ENCODE results near the gene PTGDS.

Gene PTGDS

DNA sequence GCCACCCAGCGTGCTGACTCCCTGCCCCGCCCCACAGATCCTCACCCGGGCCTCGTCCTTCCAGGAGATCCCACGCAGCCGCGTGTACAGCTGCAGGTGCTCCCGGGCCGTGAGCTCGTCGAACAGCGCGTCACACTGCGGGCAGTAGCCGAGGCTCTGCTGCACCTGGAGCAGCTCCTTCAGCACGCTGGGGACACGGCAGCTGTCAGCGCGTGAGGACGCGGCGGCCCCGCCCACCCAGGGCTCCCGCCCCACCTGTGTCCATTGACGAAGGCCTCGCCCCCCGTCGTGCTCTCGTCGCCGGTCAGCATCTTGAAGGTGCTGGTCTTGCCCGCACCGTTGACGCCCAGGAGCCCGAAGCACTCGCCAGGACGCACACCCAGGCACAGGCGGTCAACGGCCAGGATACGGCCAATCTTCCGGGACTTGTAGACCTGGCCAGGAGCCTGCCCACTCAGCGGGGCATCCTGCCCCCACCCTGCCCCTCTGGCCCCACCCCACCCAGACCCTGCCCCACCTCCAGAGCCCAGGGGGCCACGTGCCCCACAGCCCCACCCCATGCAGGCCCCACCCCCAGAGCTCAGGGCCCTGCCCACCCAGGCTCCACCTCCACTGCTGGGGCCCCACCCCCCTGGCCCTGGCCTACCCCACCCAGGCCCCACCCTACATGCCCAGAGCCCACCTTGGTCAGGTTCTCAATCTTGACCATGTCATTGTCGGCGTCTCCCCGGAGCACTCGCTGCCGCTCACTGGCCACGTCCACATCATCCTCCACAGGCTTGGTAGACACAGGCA is 32.8 kb downstream of the PTGDS start:
- no peak for DNase-seq (ENCODE audit: low spot score)

DNA sequence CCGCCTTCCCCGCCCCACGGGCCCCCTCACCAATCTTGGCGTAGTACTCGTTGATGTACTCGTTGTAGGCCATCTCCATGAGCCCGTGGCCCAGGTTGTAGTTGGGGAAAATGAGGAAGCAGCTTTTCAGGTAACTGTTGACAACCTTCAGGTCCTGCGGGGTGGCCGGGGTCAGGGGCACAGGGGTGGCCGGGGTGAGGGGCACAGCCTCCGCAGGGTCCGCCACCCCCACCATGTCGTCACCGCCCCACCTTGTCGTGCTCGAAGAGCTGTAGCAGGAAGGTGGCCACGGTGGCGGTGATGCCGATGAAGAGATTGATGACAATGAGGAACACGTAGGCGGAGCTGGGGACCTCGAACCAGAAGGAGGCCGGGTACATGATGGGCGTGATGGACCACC is 33.9 kb downstream of the PTGDS start:
- no peak for DNase-seq (ENCODE audit: low spot score)

DNA sequence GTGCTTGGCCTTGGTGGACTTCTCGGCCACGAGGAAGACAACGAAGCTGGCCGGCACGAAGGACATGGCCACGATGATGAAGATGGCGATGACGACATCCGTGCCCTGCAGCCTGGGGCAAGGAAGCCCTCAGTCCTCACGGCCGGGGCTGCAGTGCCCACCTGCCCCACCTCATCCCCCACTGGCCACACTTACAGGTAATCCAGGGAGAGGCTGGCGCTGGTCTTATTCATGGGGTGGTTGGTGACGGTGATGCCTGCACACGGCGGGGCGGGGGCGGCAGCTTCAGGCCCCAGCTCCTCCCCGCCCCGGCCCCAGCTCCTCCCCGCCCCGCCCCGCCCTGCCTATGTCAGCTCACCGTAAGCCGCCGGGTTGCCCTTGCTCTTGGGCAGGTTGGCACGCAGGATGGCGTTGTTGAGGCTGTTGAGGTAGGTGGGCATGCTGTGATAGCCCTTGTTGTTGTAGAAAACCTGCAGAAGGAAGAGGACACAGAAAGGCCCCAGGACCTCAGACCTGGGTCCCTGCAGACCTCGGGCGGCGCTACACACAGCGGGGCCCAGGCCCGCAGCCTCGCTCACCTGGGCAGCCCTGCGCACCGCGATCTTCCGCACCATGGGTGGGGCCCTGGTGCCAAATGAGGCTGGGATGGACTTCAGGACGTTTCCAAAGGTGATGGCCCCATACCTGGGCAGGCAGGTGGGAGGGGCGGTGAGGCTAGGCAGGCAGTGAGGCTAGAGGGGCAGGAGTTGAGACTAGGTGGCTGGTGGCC is 34.8 kb downstream of the PTGDS start:
- DNase-seq (ENCODE audit: low spot score), result no peak

- DNase-seq (ENCODE audit: low spot score), result no peak
Measured at GRCh38 chr9:137012694-137013570, 35.6 kb downstream of the PTGDS start.

- DNase-seq (ENCODE audit: low spot score), result no peak
Measured at GRCh38 chr9:137013571-137013940, 36.3 kb downstream of the PTGDS start.

DNA sequence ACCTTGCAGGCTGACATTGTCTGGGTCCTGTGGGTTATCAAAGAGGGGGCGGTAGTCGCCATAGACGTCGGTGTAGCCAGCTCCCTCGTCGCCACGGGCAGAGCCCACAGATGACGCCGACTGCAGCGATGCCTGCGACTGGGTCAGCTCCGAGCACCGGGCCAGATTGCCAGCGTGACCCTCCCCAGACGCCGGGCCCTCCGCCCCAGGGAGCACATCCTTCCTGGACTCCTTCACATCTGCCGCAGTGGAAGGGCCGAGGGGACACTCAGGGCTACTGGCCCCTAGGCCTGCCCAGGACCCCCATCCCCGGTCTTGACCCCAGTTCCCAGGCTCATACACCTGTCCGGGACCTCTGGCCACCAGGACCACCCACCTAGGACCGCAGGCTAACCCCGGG is 36.9 kb downstream of the PTGDS start:
- DNase-seq (ENCODE audit: low spot score), result no peak

GRCh38 chr9:137014776-137015539 is 37.7 kb downstream of the PTGDS start:
- DNase-seq (ENCODE audit: low spot score), result no peak

GRCh38 chr9:137015540-137015930 is 38.2 kb downstream of the PTGDS start:
- DNase-seq (ENCODE audit: low spot score), result no peak

DNA sequence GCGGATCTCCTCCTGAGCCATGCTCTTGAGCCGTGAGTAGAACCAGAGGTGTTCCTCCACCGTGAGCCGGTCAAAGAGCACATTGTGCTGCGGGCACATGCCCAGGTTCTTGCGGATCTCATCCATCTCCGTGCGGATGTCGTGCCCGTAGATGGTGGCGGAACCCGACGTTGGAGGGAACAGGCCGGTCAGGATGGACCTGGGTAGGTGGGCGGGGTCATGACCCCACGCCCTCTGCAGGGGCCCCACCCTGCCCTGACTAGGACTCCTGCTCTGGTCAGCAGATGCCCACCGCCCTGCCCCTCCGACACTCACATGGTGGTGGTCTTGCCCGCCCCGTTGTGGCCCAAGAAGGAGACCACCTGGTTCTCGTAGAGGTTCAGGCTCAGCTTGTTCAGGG is 38.7 kb downstream of the PTGDS start:
- DNase-seq (ENCODE audit: low spot score), result no peak

GRCh38 chr9:137016436-137016835 is 39.1 kb downstream of the PTGDS start:
- DNase-seq (ENCODE audit: low spot score), result no peak

DNA sequence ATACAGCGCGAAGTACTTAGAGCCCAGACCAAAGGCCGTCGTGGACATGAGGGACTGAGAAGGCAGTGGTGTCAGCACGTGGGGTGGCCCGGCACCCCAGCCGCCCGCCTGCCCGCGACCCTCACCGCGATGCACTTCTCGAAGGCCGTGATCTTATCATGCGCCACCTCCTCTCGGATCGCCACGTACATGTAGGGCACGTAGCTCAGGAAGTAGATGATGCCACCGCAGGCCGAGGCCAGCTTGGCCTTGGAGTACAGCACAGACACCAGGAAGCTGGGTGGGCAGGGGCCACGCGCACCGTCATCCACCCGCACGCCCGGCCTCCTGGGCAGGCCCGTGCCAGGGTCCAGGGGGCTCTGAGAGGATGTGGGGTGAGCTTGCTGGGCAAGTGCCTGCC is 39.8 kb downstream of the PTGDS start:
- no peak for DNase-seq (ENCODE audit: low spot score)

- no peak for DNase-seq (ENCODE audit: low spot score)
Measured at GRCh38 chr9:137017791-137018497, 40.6 kb downstream of the PTGDS start.

DNA sequence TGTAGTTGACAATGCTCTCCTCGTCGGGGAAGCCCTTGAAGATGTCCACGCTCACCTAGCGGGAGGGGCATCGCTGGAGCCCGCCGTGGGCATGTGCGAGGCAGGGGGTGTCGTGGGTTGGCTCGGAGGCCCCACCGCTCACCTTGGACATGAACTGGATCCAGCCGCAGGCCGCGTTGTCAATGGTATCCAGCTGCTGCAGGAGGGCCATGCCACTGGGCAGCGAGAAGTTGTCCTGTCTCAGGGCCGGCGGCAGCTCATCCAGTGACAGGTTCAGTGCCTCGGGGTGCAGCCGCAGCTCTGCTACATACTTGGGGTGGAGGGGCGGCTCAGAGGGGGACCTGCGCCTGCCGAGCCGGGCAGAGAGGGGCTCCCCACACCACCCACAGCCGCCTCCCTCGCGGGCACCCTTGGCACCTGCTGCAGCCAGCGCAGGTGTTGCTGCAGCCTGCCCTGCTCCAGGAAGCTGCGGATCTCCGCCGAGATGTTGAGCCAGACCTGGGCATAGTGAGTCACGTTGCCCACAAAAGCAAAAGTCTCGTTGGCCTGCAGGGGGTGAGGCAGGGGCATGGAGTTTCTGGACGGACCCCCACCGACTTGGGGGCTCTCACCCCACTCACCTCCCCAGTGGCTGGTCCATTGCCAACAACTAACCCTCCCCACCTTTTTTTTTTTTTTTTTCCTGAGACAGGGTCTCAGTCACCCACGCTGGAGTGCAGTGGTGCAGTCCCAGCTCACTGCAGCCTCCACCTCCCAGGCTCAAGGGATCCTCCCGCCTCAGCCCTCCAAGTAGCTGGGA is 41.7 kb downstream of the PTGDS start:
- no peak for DNase-seq (ENCODE audit: low spot score)

GRCh38 chr9:137019891-137020683 is 42.8 kb downstream of the PTGDS start:
- no peak for DNase-seq (ENCODE audit: low spot score)

GRCh38 chr9:137020771-137021567 is 43.7 kb downstream of the PTGDS start:
- no peak for DNase-seq (ENCODE audit: low spot score)

- DNase-seq (ENCODE audit: low spot score), result no peak
Measured at GRCh38 chr9:137021568-137021978, 44.3 kb downstream of the PTGDS start.

DNA sequence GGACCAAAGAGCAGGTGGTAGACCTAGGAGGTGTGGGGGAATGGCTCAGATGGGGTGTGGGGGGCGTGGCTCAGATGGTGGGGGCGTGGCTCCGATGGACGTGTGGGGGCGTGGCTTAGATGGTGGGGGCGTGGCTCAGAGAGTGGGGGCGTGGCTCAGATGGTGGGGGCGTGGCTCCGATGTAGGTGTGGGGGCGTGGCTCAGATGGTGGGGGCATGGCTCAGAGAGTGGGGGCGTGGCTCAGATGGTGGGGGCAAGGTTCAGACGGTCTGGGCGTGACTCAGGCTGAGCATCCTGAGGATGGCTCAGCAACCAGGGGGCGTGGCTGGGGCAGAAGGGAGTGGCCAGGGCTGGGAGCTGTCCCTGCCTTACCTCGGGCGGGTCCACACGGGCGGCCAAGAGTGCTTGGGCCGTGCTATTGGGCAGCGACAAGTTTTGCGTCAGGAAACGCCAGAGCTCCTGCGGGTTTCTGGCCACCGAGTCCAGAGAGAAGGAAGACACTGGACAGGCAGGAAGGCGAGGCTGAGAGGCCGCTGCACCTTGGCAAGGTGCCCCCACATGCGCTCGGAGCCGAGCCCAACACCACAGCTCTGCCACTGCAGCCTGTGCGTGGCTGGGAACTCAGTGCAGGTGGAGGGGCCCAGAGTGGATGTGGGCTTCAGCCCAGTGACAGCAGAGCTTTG is 44.8 kb downstream of the PTGDS start:
- peak; percentile 63 for DNase-seq (ENCODE audit: low spot score)

GRCh38 chr9:137022662-137023008 is 45.3 kb downstream of the PTGDS start:
- DNase-seq (ENCODE audit: low spot score), result no peak

Data from germinal center (tissue), 1 donor.